GM21381 (cell line): ENCODE results near the gene KRT84.
"Not testable (repeated sequence)": the region's sequence is repeated elsewhere in the genome, so short reads cannot be mapped to it uniquely, and the experiment has no call there.

Experiments
- ATAC-seq: cut with Tn5 transposase; IDR thresholded peaks from one replicate; pipeline ENCODE4 v1.9.1; 2021; ENCODE audit warnings: mild to moderate bottlenecking, moderate library complexity; ENCODE audit not compliant: unreplicated experiment

KRT84 gene

DNA sequence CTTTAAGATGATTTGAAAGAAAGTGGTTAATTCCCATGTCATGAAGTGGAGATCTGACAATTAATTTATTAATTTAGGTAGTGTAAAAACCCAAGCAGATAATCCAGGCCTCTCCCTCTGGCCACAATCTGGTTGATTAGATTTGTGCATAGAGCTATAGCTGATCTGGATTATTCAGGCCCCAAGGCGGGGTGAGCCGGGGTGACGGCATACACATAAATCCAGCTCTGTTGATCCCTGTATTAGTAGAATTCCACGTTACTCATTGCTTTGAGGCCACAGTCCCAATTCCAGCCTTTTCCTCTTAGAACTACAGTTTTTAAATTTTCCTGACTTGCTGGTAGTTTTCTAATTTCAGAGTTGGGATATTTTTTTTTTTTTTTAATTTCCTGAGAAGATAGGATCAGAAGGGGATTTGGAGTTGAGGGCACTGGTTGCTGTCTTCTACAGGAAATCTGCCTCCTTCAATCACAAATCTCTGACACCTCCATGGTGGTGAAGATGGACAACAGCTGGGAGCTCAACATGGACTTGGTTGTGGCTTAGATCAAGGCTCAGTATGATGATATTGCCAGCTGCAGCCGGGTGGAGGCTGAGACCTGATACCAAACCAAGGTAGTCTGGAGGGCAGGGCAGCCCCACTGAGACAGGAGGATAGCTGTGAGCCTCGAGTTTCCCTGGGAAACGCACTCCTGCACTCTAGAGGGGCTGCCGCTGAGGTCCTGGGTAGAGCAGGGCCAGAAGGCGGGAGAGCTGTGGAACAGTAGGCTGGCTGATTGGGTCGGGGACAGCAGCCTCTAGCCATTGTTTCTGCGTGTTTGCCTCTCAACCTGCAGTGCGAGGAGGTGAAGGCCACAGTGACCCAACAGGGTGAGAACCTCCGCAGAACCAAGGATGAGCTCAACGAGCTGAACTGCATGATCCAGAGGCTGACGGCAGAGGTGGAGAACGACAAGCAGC is 37.6 kb downstream of the KRT84 start:
- no peak for ATAC-seq

DNA sequence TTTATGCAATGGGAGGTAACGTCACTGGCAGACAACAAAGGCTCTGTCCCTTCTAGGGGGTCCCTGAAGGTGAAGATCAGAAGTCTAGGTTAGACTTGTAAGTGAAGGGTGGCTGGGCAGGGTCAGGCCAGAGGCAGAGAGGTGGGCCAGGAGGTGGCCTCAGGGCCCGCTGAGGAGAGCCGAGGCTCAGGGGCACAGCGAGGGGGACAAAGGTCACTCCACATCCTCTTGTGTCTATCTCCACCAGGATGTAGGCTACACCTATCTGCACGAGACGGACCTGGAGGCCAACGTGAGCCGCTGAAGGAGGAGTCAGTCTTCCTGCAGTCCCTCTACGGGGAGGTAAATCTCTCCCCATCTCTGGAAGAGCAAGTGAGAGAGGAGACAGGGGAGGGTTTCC is 38.4 kb downstream of the KRT84 start:
- no peak for ATAC-seq

DNA sequence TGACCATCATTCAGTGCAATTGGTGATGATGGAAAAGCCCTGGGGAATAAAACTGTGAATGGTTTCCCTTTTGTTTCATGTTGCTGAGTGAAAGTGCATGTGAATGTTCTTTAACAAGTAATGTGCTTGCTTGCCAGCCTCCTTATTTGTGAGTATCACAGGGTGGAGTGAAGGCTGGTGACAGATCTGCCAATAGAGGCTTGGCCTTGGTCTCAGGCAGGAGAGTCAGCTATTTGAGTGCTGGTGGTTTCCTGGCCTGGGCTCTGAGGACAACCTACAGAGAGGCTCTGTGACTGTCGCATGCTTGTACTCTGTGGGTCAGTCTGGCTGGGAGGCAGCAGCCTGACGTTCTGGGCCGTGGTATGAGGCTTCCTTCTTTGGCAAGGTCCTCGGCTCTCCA is 38.9 kb downstream of the KRT84 start:
- no peak for ATAC-seq

DNA sequence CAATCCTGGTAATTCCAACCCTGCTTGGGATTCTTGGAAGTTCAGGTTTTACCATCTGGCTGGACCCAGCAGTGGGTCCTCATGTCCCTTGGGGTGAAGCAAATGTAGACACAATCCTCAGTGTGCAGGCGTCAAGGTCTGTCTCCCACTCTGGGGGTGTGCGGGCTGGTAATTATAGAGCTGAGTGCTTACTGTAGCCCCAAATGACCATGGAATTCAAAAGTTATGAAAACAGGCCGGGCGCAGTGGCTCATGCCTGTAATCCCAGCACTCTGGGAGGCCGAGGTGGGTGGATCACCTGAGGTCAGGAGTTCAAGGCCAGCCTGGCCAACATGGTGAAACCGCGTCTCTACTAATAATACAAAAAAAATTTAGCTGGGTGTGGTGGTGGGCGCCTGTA is 40.4 kb downstream of the KRT84 start:
- not testable (repeated sequence) for ATAC-seq

DNA sequence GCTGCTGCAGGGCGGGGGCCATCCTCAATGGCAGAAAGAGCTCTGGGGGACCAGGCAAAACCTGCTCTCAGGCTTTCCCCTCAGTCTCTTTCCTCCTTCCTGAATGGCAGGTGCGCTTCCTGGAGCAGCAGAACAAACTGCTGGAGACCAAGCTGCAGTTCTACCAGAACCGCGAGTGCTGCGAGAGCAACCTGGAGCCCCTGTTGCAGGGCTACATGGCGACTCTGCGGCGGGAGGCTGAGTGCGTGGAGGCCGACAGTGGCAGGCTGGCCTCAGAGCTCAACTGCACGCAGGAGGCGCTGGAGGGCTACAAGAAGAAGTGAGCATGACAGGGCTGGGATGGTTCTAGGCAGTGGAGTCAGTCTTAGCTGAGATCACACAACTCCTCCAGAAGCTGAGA is 41.3 kb downstream of the KRT84 start:
- ATAC-seq: no peak

DNA sequence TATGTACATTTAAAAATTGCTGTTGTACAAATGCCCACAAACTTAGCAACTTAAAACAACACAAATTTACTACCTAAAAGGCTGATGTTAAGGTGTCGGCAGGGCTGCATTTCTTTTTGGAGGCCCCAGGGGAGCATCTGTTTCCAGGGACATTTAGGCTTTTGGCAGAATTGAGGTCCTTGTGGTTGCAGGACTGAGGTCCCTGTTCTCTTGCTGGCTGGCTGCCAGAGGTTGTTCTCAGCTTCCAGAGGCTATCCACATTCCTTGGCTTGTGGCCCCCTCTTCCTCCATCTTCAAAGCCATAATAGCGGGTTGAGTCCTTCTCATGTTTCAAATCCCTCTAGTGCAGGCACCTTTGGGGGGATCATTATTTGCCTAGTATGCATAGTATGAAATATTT is 41.9 kb downstream of the KRT84 start:
- ATAC-seq: no peak

DNA sequence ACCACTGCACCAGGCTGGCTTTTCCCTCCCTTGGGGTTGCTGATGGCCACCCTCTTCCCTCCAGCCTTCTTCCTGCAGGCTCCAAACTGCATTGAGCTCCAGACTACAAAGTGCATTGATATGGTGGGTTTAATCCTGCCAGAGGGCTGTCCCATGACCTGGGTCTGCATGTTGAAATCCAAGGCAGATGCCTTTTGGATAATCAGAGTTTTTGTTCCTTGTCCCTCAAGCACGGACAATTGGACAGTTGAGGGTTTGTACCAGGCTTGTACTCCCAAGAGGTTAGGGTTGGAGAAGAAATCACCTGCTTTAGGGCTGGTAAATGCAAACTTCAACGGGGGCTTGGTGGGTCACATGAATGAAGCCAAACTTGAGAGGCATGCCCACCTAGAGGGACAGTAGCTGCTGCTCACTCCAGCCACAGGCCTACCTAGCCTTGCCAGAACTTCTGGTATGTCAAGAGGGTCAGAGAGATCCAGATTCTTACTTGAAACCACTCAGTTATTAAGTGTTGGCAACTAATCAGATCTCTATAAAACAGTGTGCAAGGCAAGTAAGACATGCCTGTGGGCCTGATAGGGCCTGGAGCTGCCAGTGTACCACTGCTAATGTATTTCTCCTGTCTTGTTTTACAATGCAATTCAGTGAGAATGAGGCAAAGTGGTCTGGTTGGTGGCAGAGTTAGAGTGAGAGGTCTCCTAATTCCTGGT is 42.5 kb downstream of the KRT84 start:
- no peak for ATAC-seq

DNA sequence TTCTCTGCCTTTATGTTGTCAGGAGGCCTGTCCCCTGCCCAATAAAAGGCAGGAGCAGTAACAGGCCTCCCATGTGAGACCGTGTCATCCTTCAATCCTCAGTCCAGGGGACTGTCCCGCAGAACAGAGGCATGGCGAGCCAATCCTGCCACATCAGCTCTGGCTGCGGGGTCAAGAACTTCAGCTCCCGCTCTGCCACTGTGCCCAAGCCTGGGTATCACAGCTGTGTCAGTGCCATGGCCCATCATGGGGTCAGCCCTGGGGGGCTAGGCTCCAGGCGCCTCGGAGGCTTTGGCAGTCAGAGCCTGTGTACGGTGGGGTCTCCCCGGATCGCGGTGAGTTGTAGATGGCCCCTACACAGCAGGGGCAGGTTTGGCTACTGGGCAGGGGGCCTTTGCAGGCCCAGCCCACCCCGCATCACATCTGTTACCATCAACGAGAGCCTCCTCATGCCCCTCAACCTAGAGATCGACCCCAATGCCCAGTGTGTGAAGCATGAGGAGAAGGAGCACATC is 44.3 kb downstream of the KRT84 start:
- ATAC-seq: no peak

DNA sequence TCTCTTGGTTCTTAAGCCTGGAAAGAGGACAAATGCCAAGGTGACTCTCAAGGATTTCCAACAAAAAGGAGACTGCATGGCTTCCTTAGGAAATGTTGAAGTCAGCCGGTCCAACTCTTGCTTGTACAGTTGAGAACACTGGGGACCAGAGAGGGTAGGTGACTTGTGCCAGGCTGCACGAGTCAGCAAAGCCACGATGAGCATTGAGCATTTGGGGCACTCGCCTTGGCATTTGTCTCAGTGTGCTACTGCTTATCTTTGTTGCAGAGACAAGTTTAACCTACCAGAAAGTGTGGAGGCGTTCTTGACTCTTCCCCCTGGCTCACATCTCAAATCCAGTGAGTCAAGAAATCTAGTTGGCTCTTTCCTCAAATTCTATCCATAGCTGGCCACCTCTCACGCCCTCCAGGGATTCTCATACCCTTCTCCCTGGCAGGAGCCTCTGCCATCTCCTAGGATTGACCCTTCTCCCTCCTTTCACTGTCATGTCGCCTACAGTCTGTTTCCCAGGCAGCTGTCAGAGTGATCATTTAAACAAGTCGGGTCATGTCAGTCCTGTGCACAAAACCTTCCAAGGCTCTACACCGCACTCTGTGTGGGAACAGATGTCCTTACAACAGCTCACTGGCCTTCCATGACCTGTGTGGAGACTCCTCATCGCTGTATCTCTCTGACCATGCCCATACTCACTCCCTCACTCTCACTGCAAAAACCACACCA is 47.1 kb downstream of the KRT84 start:
- no peak for ATAC-seq

DNA sequence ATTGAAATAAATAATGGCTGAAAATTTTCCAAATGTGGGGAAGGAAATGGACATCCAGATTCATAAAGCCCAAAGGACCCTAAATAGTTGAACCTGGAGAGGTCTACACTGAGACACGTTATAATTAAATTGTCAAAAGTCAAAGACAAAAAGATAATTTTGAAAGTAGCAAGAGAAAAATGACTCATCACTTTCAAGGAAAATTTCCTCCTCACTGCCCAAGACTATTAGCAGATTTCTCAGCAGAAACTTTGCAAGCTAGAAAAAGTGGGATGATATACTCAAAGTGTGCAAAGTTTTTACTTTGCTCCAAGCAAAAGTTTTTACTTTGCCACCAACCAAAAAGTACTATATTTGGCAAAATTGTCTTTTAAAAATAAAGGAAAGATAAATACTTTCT is 48.4 kb downstream of the KRT84 start:
- ATAC-seq: no peak

DNA sequence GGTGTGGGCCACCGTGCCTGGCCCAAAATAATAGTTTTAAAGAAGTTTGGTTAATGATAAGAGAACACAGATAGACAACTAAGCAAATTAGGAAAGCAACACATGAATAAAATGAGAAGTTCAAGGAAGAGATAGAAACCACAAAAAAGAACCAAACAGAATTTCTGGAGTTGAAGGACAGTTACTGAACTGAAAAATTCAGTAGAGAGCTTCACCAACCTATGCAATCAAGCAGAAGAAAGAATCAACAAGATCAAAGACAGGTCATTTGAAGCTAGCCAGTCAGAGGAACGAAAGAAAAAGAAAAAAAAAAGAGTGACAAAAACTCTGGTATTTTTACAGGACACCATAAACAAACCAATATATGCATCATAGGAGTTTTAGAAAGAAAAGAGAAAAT is 48.8 kb downstream of the KRT84 start:
- ATAC-seq: no peak

DNA sequence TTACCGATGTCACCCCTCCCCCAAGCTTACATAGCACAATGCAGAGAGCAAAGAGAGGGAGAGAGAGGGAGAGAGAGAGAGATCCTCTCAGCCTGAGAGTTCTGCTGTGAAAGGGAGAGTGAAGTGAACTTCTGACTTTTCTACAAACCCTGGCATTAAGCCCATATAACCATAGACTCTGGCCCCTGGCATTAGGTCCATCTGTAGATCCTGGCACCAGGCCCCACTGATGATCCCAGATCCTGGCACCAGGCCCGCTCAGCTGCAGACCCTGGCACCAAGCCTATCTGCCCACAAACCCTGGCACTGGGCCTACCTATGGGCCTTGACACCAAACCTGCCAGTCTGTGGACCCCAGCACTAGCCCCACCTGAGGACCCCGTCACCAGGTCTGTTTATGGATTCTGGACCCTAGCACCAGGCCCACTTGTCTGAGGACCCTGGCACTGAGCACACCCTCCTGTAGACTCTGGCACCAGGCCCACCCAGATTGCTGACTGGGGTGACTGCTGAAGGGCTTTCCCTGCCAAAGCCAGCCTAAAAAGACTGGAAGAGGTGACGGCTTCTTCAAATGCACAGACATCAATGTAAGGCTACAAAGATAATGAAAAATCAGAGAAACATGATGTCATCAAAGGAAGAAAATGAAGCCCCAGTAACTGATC is 49.7 kb downstream of the KRT84 start:
- no peak for ATAC-seq

DNA sequence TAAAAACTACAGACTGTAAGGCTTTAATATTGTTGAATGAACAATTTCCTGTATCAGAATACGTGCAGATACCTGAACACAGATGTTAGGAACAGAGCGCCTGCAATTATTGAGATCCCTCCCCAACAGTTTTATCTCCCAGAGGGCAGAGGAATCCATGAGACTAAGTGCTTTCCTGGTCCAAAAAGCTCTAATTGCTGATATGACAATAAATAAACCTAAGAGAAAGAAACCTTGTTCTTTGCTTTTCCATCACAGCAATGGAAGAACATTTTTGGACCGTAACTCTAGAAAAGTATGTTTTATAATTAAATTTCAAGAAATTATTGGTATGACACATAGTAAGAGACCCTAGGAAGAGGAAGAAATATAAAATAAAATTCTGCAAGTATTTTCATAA is 51.3 kb downstream of the KRT84 start:
- ATAC-seq: no peak

DNA sequence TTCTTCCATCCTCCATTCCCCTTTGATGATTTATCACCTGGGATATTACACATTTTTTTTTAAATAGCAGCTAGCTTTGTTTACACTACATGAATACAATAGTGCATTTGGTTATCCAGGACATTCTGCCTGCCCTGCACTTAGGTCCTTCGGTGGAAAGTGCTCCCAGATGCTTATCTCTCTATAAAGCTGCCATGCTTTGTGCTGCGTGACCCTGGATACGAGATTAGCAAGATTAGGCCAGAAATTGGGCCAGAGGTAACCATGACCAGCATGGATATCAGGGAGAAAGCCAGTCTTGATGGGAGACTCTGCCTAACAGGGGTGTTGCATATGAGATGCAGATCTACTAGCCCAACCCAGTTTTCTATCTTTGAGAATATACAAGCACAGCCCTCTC is 52.1 kb downstream of the KRT84 start:
- ATAC-seq: no peak

DNA sequence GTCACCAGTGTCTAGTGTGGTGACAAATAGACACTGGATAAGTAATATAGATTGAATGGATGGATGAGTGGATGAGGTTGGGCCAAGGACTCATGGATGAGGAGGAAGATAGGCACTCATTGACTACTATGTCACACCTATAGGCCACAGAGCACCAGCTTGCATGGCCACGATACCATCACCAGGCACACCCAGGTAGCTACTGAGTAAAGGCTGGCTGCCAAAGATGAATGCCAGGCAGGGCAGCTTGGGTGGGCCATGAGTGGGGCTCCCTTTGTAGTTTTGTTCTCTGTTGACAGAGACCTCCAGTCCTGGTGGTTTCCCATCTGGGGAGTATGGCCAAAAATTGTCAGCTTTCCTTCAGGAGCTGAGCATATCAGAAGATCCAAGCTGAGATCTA is 53.1 kb downstream of the KRT84 start:
- no peak for ATAC-seq

DNA sequence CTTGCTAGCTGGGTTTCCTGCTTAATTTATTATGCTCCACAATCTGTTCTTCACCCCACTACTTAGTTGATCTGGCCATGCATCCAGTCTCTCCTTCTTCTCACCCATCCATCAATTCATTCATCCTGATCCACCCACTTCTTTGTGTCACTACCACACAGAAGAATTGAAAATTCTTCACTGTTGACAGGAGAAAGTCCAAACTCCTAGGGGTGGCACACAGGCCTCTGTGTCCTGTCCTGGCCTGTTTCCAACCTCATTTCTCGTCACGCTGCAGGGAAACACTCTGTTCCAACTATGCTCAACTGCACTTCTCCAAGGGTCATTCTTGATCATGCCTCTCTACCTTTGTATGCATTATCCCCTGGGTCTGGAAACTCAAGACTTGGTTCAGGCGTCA is 53.6 kb downstream of the KRT84 start:
- ATAC-seq: no peak

DNA sequence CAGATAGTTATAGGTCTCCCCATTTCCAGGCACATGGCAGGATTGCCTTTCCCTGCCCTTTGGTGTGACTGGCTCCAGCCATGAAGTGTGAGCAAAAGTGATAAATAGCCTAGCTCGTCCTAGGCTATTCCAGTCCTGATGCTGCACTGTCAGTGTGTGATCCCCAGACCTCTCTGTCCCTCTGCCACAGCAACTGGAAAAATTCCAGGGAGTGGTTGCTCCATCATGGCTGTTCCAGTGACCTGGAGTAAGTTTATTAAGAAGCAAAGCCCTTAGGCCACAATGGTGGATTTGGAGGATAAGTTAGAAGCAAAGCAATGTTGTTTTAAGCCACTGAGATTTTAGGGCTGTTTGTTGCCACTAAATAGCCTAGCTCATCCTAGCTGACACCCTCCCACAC is 54.4 kb downstream of the KRT84 start:
- ATAC-seq: no peak

DNA sequence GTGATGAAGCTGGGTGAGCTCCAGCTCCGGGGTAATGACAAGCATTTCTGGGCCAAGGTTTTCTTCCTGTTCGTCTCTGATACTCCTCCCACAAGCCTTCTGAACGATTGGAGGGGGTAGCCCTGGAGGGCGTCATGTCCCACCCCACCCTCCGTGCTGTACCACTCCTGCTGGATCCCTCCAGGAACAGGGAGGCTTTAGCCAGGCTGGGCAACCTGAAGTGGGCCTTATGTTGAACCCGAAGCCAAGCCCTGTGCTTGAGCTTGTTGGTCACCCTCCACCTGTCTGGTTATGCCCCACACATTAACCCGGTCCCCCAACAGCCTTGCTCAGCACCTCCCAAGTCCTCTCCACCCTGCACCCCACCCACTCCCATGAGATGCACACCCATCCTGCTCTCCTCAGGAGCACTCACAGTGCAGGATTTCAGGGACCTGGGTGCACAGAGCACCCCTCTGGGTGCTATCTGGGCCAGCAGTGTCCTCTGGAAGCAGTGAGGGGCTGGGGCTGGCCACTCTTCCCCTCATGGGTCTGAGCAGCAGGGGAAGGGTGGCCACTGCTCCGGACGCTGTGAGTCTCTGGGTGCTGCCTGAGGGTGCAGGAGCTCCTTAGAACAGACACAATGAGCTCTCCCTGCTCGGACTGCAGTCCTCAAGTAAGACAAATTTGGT is 57.5 kb downstream of the KRT84 start:
- ATAC-seq: no peak
